AG09309 (cell line): ENCODE data around the gene TDO2.

Experiments
- DNase-seq: peaks from one replicate; pipeline ENCODE4 v3.0.0-alpha.2; 2010; ENCODE audit warnings: low read depth
- H3K4me3 ChIP-seq: 2 replicates; pipeline ENCODE4 v1.5.1; 2011; ENCODE audit warnings: mild to moderate bottlenecking, low read depth, low read length, moderate library complexity; ENCODE audit not compliant: control insufficient read depth
- TF ChIP-seq, protein P1 (sequence below): IDR thresholded peaks from 2 replicates; pipeline ENCODE4 v1.5.1; 2011; ENCODE audit warnings: mild to moderate bottlenecking, low read depth, low read length, inconsistent platforms; ENCODE audit not compliant: insufficient read depth, control insufficient read depth; ENCODE audit errors: missing control alignments

TDO2 gene

DNA sequence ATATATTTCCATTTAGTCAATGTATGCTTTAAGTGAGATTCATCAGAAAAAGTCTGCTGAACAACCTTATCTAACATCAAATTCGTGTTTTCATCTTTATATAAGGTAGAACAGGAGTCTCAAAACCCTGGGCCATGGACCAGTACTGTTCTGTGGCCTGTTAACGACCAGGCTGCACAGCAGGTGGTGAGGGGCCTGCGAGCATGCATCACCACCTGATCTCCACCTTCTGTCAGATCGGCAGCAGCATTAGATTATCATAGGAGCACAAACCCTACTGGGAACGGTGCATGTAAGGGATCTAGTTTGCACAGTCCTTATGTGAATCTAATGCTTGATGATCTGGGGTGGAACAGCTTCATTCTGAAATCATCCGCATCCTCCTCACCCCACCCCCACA, 47.0 kb downstream of the TDO2 start:
- DNase-seq = no peak
- no peak overlapping the region for H3K4me3 ChIP-seq

DNA sequence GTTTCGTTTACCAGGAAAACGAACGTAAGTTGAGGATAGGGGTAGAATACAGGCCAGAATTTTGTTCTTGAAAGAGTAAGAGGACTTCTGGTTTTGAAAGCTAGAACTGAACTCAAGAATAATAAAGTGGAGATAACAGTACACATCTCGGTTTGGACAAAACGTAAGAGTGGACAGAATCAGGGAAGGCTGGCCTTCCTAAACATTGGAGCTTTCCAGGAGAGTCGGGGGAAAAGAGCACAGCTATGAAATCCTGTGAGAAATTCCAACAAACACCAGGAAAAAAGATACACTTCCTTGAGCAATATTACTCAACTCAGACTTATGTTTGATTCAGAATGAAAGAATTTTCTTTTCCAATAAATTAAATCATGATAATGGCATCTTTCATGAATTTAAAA, 49.0 kb downstream of the TDO2 start:
- TF ChIP-seq, protein P1, sequence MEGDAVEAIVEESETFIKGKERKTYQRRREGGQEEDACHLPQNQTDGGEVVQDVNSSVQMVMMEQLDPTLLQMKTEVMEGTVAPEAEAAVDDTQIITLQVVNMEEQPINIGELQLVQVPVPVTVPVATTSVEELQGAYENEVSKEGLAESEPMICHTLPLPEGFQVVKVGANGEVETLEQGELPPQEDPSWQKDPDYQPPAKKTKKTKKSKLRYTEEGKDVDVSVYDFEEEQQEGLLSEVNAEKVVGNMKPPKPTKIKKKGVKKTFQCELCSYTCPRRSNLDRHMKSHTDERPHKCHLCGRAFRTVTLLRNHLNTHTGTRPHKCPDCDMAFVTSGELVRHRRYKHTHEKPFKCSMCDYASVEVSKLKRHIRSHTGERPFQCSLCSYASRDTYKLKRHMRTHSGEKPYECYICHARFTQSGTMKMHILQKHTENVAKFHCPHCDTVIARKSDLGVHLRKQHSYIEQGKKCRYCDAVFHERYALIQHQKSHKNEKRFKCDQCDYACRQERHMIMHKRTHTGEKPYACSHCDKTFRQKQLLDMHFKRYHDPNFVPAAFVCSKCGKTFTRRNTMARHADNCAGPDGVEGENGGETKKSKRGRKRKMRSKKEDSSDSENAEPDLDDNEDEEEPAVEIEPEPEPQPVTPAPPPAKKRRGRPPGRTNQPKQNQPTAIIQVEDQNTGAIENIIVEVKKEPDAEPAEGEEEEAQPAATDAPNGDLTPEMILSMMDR = no peak
- DNase-seq = no peak
- H3K4me3 ChIP-seq = peak overlapping the region; percentile 7

More for the DNA sequence above, 47.0 kb downstream of the TDO2 start:
- TF ChIP-seq, protein P1 = no peak

DNA sequence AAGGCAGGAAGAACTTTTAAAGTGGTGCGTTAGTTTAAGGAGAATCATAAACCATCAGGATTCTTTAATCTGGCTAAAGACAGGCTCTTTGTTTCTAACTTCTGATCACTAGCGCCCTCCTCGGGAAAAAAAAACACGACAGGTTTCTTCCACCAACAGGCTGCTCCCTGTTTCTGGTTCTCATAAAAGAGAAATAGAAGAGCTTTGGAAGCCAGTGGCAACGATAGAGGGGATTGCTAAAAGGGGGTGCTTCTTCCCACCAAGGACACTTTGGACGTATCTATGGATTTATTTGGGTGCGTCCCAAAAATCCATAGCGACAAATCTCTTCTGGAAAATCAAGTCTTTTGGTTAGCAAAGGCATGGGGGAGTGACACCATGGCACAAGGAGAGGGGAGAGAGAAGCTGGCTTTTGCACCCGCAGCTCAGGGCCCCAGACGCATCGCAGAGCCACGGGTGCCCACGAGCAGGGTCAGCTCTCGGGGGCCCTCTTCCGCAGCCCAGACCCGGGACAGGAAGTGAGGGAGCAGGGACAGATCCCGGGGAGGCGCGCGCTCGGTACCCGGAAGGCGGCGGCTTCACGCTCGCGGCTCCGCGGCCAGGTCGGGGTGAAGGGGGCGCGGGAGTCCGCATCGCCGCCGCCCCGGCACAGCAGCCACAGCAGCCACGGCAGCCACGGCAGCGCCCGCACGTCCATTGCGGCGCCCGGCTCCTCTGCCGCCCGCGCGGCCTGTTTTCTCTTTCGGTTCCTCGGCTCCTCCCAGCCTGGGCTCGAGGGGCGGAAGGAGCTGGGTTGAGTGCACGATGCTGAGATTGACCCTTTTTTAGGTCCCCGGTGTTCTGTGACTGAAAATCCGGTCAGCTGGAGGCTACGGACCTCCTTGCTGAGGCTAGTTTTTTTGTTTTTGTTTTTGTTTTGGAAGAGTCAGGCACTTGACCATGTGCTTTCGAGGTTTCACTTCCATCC, 49.9 kb downstream of the TDO2 start, which contains the start of gene CTSO:
Gene CTSO (minus strand): TSS at position 716 of the 967 bp plus-strand sequence. CDS start 19 bp downstream, at position 697.
- no peak for DNase-seq
- peak within 1 kb of the TSS; percentile 46 for H3K4me3 ChIP-seq
- TF ChIP-seq, protein P1 = peak; percentile 62

DNA sequence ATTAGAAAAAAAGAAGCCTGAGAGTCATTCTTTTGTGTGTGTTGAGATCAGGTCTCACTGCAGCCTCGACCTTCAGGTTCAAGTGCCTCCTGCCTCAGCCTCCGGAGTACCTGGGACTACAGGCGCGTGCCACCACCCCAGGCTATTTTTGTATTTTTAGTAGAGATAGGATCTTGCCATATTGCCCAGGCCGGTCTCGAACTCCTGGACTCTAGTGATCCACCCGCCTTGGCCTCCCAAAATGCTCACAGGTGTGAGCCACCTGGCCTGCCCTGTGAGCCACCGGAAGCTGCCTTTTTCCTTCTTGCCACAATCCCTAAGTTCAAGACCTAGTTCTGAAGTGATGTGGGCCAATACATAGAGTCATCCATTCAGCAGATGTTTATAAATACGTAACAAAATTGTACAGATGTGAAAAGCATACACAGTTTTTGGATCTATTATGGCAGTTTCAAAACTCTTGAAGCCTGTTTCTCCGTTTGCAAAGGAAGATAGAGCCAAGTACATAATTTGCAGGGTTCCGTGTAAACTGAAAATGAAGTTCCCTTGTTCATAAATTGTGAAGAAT, 50.7 kb downstream of the TDO2 start:
- TF ChIP-seq, protein P1 = no peak
- peak overlapping the region; percentile 46 for H3K4me3 ChIP-seq

DNA sequence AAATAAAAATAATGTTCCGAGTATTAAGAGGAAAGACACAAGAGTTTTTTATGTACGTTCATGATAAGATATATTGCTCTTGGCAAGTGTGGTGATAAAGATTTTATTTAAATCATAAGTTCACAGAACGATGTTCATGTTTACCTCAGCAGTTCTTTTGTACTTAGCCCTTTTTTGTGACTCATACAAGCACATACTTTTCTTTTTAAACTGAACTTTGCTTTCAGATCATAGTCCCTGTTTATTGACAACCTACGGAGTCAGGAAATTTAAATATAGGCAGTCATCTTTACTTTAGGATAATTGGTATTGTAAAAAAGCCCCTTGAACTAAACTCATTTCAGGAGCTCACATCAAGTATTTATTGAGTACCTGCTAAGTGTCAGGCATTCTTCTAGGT, 51.4 kb downstream of the TDO2 start:
- DNase-seq = no peak
- TF ChIP-seq, protein P1 = no peak
- no peak overlapping the region for H3K4me3 ChIP-seq

More for the DNA sequence above, 50.7 kb downstream of the TDO2 start:
- DNase-seq = no peak

DNA sequence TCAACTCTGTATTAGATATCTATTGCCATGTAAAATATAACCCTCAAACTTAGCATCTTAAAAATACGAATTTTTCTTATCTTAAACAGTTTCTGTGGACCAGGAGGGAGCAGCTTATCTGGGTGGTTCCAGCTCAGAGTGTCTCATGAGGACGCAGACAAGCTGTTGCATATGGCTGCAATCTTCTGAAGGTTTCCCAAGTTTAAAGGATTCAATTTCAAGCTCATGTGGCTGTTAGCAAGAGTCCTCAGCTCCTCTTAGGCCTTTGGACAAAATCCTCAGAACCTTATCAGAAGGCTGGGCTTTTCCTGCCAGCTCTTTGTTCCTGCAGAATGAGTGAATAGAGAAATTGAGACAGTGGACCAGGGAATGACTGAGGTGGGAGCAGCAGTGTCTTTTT, 53.0 kb downstream of the TDO2 start:
- TF ChIP-seq, protein P1 = no peak
- DNase-seq = no peak
- H3K4me3 ChIP-seq = no peak overlapping the region
